ENCODE data around the gene KIAA1671. TPM values are rescaled to one million over a fixed set of nuclear protein-coding genes. Genes with fewer than 3 reads are reported as not detected.

Gene KIAA1671
- total and polyA plus RNA-seq, 2 of the 13 experiments (the other 11 are each of a cell fraction or from before 2014, with no cell fraction given), result 13.5 to 13.6 TPM

- H4K20me1 ChIP-seq (ENCODE audit: insufficient read depth, low read length), result no peaks in the 10 kb centered on the region; the same call in 1 of the 2 replicates
- H3K79me2 ChIP-seq (ENCODE audit: insufficient read depth, low read length), result no peaks in the 10 kb centered on the region
- BruUV-seq (replicated peaks), result no TSS peak
- TF ChIP-seq PPARG (CRISPR knock-in tag; conservative IDR thresholded peaks at IDR 0.05), result no peak
- no peak for TF ChIP-seq CREB3 (CRISPR knock-in tag; IDR thresholded peaks at IDR 0.05)
- no peak for TF ChIP-seq SMAD1 (CRISPR knock-in tag; IDR thresholded peaks at IDR 0.05; ENCODE audit: borderline replicate concordance, low read depth)
- TF ChIP-seq BRF2 (CRISPR knock-in tag; IDR thresholded peaks at IDR 0.05), result no peak
- TF ChIP-seq ZBTB42 (CRISPR knock-in tag; IDR thresholded peaks at IDR 0.05), result no peak
- TF ChIP-seq HNF1B (CRISPR knock-in tag; IDR thresholded peaks at IDR 0.05), result no peak
- no peak for TF ChIP-seq ZNF788 (CRISPR knock-in tag; IDR thresholded peaks at IDR 0.05; ENCODE audit: borderline replicate concordance)
- TF ChIP-seq NR0B2 (CRISPR knock-in tag; IDR thresholded peaks at IDR 0.05), result no peak
- TF ChIP-seq ZNF326 (CRISPR knock-in tag; IDR thresholded peaks at IDR 0.05; ENCODE audit: borderline replicate concordance), result no peak
- TF ChIP-seq SMAD3 (CRISPR knock-in tag; IDR thresholded peaks at IDR 0.05), result no peak
- no peak for TF ChIP-seq REPIN1 (CRISPR knock-in tag; IDR thresholded peaks at IDR 0.05; ENCODE audit: borderline replicate concordance, low read depth)
- TF ChIP-seq ZKSCAN5 (CRISPR knock-in tag; IDR thresholded peaks at IDR 0.05), result no peak
- H3K4me3 ChIP-seq (replicated peaks in 1 of 3; ENCODE audit: insufficient read depth in 1 of 3, low read depth in 2 of 3, low read length in 3 of 3), result no peak overlapping the region
- ChIA-PET CTCF (ENCODE audit: low intra/inter-chr PET ratio, low total read pairs) (no interaction called here), POLR2A (no interaction called here)
- no peaks in the 10 kb centered on the region for H3K4me1 ChIP-seq (ENCODE audit: insufficient read depth, low read length)
- H3K9ac ChIP-seq (ENCODE audit: insufficient read depth, low read depth, low read length), result no peak overlapping the region
- ATAC-seq (no peak), FAIRE-seq (no peak), DNase-seq (ENCODE audit: low spot score) (no peak)
- no peak overlapping the region for H3K4me2 ChIP-seq (ENCODE audit: low read depth, low read length)
- no peak overlapping the region for H3K27ac ChIP-seq (ENCODE audit: extremely low read length, insufficient read depth, low read length)
- peaks cover 16 to 42% of the 10 kb centered on the region in 2 experiments; a peak in 4 of 5 replicates for H3K36me3 ChIP-seq (replicated peaks in 1 of 2; ENCODE audit: control insufficient read depth in 1 of 2, insufficient read depth in 2 of 2, low read length in 2 of 2)
- intact Hi-C loops (cut with micrococcal nuclease; ENCODE audit: unreplicated experiment), result no loop called here
- no peaks in the 10 kb centered on the region for H3K27me3 ChIP-seq (ENCODE audit: control insufficient read depth in 1 of 2, insufficient read depth in 2 of 2, low read length in 2 of 2)
- WGBS (ENCODE audit: low lambda C conversion rate), result 96% methylated on average over 4 of the region's 4 CpGs
- H3K9me3 ChIP-seq (ENCODE audit: low read length), result no peaks in the 10 kb centered on the region
- H2AFZ ChIP-seq (ENCODE audit: low read length), result no peak overlapping the region
- in situ Hi-C loops (cut with HindIII; ENCODE audit: extremely low pct_ligation_motif_present, low pct_unique_long_range_greater_than_20kb), result loop anchor here (25.0 kb wide), 1 partner anchor 256 kb away; the partner anchor contains the start of gene LHFPL7
These were observed 240.6 kb downstream of the KIAA1671 start for GRCh38 chr22:25193130-25193529.
